VCaP (cell line): Measurements from ENCODE around the gene DEDD.

ENCODE experiments used
- H3K27ac ChIP-seq: fragments of 450-650 bp; 2 replicates; pipeline ENCODE4 v1.5.1; 2017
- TF ChIP-seq, protein P1 (sequence below): fragments of 450-650 bp; conservative IDR thresholded peaks from 2 replicates; pipeline ENCODE4 v1.5.1; 2017; ENCODE audit warnings: mild to moderate bottlenecking, moderate library complexity

Gene DEDD

DNA sequence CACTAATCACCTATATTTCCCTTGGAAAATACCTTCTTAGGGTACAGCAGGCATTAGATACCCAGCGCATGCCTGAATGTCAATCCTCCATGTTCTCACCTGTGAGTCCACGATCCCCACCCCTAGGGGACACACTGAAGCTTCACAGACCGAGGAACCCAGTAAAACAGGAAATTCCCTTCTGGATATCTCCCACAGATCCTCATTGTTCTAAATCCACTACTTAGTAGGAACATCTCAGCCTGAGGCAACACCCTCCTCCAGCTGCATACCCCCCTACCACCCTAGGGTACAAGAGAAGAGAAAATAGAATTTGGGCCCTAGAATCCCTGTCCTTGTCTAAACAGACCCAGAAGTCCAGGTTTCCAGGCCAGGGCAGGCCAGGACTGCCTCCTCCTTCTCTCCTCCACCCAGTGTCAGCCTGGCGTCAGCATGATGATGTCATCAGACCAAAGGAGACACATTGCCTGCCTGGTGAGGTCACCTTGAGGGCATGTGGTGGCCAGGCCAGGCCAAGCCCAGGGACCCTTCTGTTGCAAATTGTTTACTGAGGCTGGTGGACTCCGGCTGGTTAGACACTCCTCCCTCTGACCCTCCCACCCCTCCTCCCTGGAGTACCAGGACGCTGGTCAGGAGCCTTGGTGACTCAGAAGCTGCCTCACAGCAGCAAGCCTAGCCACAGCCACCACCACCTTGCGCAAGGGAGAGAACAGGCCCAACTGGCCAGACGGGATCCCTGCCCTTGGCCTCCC is 49.3 kb downstream of the DEDD start:
- TF ChIP-seq, protein P1, sequence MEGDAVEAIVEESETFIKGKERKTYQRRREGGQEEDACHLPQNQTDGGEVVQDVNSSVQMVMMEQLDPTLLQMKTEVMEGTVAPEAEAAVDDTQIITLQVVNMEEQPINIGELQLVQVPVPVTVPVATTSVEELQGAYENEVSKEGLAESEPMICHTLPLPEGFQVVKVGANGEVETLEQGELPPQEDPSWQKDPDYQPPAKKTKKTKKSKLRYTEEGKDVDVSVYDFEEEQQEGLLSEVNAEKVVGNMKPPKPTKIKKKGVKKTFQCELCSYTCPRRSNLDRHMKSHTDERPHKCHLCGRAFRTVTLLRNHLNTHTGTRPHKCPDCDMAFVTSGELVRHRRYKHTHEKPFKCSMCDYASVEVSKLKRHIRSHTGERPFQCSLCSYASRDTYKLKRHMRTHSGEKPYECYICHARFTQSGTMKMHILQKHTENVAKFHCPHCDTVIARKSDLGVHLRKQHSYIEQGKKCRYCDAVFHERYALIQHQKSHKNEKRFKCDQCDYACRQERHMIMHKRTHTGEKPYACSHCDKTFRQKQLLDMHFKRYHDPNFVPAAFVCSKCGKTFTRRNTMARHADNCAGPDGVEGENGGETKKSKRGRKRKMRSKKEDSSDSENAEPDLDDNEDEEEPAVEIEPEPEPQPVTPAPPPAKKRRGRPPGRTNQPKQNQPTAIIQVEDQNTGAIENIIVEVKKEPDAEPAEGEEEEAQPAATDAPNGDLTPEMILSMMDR: no peak
- H3K27ac ChIP-seq: no peak overlapping the region

DNA sequence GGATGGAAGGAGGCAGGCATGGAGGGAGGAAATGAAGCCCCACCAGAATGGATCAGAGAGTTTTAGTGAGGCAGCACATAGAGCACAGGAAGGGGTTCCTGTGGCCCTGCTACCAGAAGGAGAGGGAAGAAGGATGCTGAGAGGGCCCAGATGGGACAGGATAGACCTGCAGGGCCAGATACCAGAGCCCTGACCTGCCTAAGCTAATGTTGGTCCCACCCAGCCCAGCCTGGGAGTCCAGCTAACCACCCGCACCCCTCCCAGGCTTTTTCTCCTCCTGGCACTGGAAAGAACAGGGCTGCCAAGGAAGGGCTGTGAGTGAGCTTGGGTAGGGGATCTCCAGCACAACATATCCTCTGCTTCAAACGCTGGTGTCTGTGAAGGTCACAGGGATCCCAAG is 50.0 kb downstream of the DEDD start:
- H3K27ac ChIP-seq: no peak overlapping the region
- TF ChIP-seq, protein P1: no peak

DNA sequence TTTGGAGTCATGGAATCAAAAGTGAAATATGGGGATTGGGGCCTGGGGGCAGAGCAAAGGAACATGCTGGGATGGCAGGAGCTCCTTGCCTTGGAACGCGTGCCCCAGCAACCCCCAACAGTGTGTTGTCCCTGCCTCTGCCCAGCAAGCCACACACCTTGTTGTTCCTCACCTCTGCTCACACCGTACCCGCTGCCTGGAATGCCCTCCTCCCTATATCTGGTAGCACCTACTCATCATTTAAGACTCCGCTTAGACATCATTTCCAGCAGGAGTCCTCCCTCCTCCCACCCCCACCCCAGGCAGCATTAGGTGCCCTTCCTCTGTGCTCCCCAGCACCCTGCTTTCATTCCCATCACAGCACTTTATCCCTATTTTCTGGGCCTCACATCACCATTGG is 50.9 kb downstream of the DEDD start:
- no peak overlapping the region for H3K27ac ChIP-seq

DNA sequence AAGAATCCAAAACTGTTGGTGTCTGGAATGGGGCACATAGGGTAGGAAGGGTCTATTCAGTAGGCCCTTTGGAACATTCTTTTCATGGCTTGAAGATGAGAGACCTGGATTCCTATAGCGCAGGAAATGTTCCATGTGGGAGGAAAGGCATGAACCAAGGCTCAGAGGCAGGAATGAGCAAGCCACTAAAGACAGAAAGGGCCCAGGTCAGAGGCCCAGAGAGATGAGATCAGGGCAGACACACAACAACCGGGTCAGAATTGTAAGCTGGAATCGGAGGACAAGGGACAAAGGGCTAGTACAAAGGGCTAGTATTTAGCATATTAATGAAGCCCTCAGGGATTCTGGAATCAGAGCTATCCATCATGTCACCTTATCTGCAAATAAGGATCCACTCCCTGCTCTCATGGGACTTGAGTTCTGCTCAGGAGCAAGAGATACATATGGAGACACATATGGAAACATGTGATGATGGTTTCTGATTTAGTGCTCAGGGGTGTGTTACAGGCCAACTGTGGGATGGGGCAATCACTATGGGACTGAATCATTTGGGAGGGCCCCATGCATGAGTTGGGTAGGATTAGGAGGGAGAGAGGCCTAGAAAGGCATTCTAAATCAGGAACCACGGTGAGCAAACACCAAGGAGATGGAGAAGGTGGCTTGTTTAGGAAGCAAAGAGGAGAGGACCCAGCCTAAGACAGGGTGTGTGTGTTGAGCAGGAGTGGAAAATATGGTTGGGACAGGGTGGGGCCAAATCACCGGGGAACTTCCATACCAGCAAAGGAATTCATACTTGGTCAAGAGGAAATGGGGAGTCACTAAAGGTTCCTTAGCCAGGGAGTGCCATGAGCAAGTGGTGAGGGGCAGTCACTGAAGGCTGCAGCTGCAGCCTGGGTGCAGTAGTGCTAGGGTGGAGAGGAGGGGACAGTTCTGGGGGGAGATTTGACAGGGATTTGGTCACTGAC is 51.7 kb downstream of the DEDD start:
- H3K27ac ChIP-seq: no peak overlapping the region
- TF ChIP-seq, protein P1: no peak

More for the DNA sequence above, 50.9 kb downstream of the DEDD start:
- TF ChIP-seq, protein P1: no peak

DNA sequence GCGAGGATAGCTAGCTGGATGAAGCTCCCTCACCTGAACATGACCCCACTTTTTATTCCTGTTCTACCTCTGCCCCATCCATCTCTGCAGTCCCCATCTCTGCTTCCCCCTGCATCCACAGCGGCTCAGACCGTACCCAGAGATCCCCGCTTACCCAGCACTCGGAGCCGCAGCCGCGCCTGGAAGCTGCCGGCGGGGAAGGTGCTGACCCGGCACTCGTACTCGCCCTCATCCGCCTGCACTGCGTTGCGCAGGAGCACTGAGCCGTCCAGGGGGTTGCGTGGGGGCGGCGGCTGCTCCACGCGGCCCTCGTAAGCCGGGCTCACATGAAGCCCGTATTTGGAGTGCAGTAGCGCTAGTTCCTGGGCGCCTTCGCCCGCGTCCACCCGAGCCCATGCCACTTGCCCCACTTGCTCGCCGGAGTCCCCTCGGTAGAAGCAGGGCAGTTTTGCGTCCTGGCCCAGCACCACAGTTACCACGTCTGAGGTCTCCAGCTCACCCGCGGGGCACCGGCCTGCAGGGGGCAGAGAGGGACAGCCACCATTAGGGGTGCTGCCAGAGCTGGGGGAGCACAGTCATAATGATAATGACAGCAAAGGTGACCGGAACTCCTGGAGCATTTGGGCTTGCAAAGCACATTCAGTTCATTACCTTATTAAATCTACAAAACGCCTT is 52.9 kb downstream of the DEDD start:
- TF ChIP-seq, protein P1: no peak
- H3K27ac ChIP-seq: no peak overlapping the region

- H3K27ac ChIP-seq: no peak overlapping the region
Observed at GRCh38 chr1:161077426-161077825, 55.0 kb downstream of the DEDD start.

More at GRCh38 chr1:161077426-161077825, 55.0 kb downstream of the DEDD start:
- TF ChIP-seq, protein P1: no peak
